SU-DHL-6 (cell line): ENCODE measurements around the gene SPPL2A.

Experiments used
- H2AFZ ChIP-seq: fragments of 200-600 bp; sonication (generic); 2 replicates; pipeline ENCODE4 v1.6.1; 2014; ENCODE audit warnings: low read depth, mild to moderate bottlenecking, moderate library complexity, mixed read lengths, antibody characterized with exemption, low read length; ENCODE audit not compliant: severe bottlenecking
- H3F3A ChIP-seq: fragments of 200-600 bp; shearing (Covaris generic); 2 replicates; pipeline ENCODE4 v1.6.0; 2016; ENCODE audit warnings: antibody characterized with exemption, mild to moderate bottlenecking; ENCODE audit not compliant: insufficient read depth
- H3K27ac ChIP-seq: fragments of 200-600 bp; sonication (generic); 2 replicates; pipeline ENCODE4 v1.5.1; 2016; ENCODE audit warnings: low read depth, mild to moderate bottlenecking, low read length, moderate library complexity, mixed read lengths
- H3K27me3 ChIP-seq: fragments of 200-600 bp; sonication (generic), shearing (Covaris generic); 2 replicates; pipeline ENCODE4 v1.6.0; 2014; ENCODE audit warnings: mild to moderate bottlenecking, low read length
- H3K36me3 ChIP-seq: fragments of 200-600 bp; sonication (generic); 2 replicates; pipeline ENCODE4 v1.6.1; 2014; ENCODE audit warnings: mild to moderate bottlenecking, low read length, mixed read lengths
- H3K4me2 ChIP-seq: fragments of 300-600, 200-600 bp; shearing (Covaris generic), sonication (generic); 2 replicates; pipeline ENCODE4 v1.6.0; 2014; ENCODE audit warnings: low read length, low read depth, mild to moderate bottlenecking; ENCODE audit not compliant: poor library complexity, severe bottlenecking
- H3K4me3 ChIP-seq: fragments of 200-600 bp; sonication (generic); 2 replicates; pipeline ENCODE4 v1.5.1; 2014; ENCODE audit warnings: antibody characterized with exemption, low read length, mild to moderate bottlenecking, mixed read lengths; ENCODE audit not compliant: insufficient read depth, poor library complexity, severe bottlenecking
- H3K79me2 ChIP-seq: fragments of 200-600 bp; sonication (generic); 2 replicates; pipeline ENCODE4 v1.6.1; 2014; ENCODE audit warnings: mild to moderate bottlenecking, low read length, moderate library complexity; ENCODE audit not compliant: insufficient read depth
- H3K9ac ChIP-seq: fragments of 200-600 bp; sonication (generic); 2 replicates; pipeline ENCODE4 v1.7.0; 2014; ENCODE audit warnings: mild to moderate bottlenecking, low read length
- H3K9me2 ChIP-seq: fragments of 200-600 bp; sonication (generic); replicated peaks from 2 replicates; pipeline ENCODE4 v1.6.1; 2014; ENCODE audit warnings: low read length; ENCODE audit not compliant: insufficient read depth
- H3K9me3 ChIP-seq: fragments of 200-600 bp; sonication (generic); 2 replicates; pipeline ENCODE4 v1.6.1; 2014; ENCODE audit warnings: low read length, mixed read lengths; ENCODE audit not compliant: insufficient read depth
- H4K20me1 ChIP-seq: fragments of 200-600 bp; sonication (generic); 2 replicates; pipeline ENCODE4 v1.6.1; 2014; ENCODE audit warnings: low read depth, mild to moderate bottlenecking, antibody characterized with exemption, low read length, moderate library complexity, mixed read lengths
- EZH2phosphoT487 ChIP-seq: fragments of 200-600 bp; sonication (generic), shearing (Covaris generic); conservative IDR thresholded peaks from 2 replicates; pipeline ENCODE4 v1.6.1; 2018; ENCODE audit warnings: mild to moderate bottlenecking, antibody characterized with exemption, low read length, moderate library complexity, mixed read lengths
- TF ChIP-seq, protein P1 (sequence below): fragments of 200-600 bp; sonication (generic); IDR thresholded peaks from one replicate; pipeline ENCODE4 v1.5.1; 2017; ENCODE audit warnings: antibody characterized with exemption, mild to moderate bottlenecking, low read length, moderate library complexity; ENCODE audit not compliant: insufficient read depth, poor library complexity, severe bottlenecking

The SPPL2A gene

DNA sequence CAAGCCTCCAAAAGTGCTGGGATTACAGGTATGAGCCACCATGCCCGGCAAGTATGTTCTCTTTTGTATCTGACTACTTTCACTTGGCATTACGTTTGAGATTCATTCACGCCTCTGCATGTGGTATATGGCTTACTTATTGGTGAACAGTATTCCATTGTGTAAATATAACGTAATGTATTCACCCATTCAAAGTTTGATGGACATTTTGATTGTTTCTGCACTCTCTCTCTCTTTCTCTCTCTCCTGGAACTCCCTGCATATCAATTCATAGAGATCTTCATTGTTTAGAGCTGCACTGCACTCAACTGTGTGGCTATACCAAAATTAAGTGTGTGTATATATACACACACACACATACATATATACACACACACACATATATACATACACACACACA lies 30.4 kb downstream of the SPPL2A start:
- Histone ChIP-seq H3K27me3 (no peaks in the 10 kb centered on the region), H3K4me2 (no peak overlapping the region), H3K79me2 (no peaks in the 10 kb centered on the region), H3K27ac (no peak overlapping the region), H3K9me3 (no peaks in the 10 kb centered on the region), H2AFZ (no peak overlapping the region), H3F3A (0 out of 2 replicates have a peak, but pooled peaks cover 6% of the 10 kb centered on the region), H3K36me3 (peaks cover 24% of the 10 kb centered on the region; the same call in 1 of the 2 replicates), H4K20me1 (no peaks in the 10 kb centered on the region), H3K9ac (no peak overlapping the region), H3K4me3 (no peak overlapping the region), H3K9me2 (no peaks in the 10 kb centered on the region)
- TF ChIP-seq, protein P1, sequence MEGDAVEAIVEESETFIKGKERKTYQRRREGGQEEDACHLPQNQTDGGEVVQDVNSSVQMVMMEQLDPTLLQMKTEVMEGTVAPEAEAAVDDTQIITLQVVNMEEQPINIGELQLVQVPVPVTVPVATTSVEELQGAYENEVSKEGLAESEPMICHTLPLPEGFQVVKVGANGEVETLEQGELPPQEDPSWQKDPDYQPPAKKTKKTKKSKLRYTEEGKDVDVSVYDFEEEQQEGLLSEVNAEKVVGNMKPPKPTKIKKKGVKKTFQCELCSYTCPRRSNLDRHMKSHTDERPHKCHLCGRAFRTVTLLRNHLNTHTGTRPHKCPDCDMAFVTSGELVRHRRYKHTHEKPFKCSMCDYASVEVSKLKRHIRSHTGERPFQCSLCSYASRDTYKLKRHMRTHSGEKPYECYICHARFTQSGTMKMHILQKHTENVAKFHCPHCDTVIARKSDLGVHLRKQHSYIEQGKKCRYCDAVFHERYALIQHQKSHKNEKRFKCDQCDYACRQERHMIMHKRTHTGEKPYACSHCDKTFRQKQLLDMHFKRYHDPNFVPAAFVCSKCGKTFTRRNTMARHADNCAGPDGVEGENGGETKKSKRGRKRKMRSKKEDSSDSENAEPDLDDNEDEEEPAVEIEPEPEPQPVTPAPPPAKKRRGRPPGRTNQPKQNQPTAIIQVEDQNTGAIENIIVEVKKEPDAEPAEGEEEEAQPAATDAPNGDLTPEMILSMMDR: no peak
- TF ChIP-seq EZH2phosphoT487: no peak

- Histone ChIP-seq H3K4me2 (no peak overlapping the region), H4K20me1 (no peaks in the 10 kb centered on the region), H2AFZ (no peak overlapping the region), H3K79me2 (no peaks in the 10 kb centered on the region), H3K27me3 (no peaks in the 10 kb centered on the region), H3K9me2 (no peaks in the 10 kb centered on the region), H3K9me3 (no peaks in the 10 kb centered on the region), H3K9ac (no peak overlapping the region), H3K27ac (no peak overlapping the region), H3K36me3 (0 out of 2 replicates have a peak, but pooled peaks cover 3% of the 10 kb centered on the region), H3F3A (no peaks in the 10 kb centered on the region), H3K4me3 (no peak overlapping the region)
- no peak for TF ChIP-seq EZH2phosphoT487
- TF ChIP-seq, protein P1: no peak
Observed at GRCh38 chr15:50726315-50726714, 39.2 kb downstream of the SPPL2A start.

GRCh38 chr15:50718700-50719125 lies 46.8 kb downstream of the SPPL2A start:
- H3K4me3 ChIP-seq: no peak overlapping the region
- H3K9me3 ChIP-seq: no peaks in the 10 kb centered on the region
- H3K4me2 ChIP-seq: no peak overlapping the region
- no peaks in the 10 kb centered on the region; the same call in 1 of the 2 replicates for H3K36me3 ChIP-seq
- TF ChIP-seq EZH2phosphoT487: no peak
- TF ChIP-seq, protein P1: no peak
- H3K79me2 ChIP-seq: no peaks in the 10 kb centered on the region
- no peak overlapping the region for H3K27ac ChIP-seq
- no peaks in the 10 kb centered on the region for H3K27me3 ChIP-seq
- H2AFZ ChIP-seq: no peak overlapping the region
- no peak overlapping the region for H3K9ac ChIP-seq
- no peaks in the 10 kb centered on the region for H3K9me2 ChIP-seq
- H3F3A ChIP-seq: no peaks in the 10 kb centered on the region
- H4K20me1 ChIP-seq: no peaks in the 10 kb centered on the region

GRCh38 chr15:50712018-50712417 lies 53.5 kb downstream of the SPPL2A start:
- Histone ChIP-seq H3K79me2 (no peaks in the 10 kb centered on the region), H3K9ac (no peak overlapping the region), H3K36me3 (no peaks in the 10 kb centered on the region; the same call in 1 of the 2 replicates), H2AFZ (no peak overlapping the region), H3K9me2 (no peaks in the 10 kb centered on the region), H3K4me2 (no peak overlapping the region), H3F3A (no peaks in the 10 kb centered on the region), H3K9me3 (no peaks in the 10 kb centered on the region), H3K4me3 (no peak overlapping the region), H3K27ac (no peak overlapping the region), H4K20me1 (no peaks in the 10 kb centered on the region), H3K27me3 (no peaks in the 10 kb centered on the region)
- no peak for TF ChIP-seq EZH2phosphoT487
- TF ChIP-seq, protein P1: no peak
